NB4 (cell line): ENCODE results near the gene TUBA1C.

ENCODE experiments used
- MYC ChIP-seq: IDR thresholded peaks from 2 replicates; pipeline ENCODE4 v1.6.1; 2011; ENCODE audit warnings: low read depth, low read length
- POLR2A ChIP-seq: IDR thresholded peaks from 2 replicates; pipeline ENCODE4 v1.6.1; 2011; ENCODE audit warnings: mild to moderate bottlenecking; ENCODE audit not compliant: insufficient read length; ENCODE audit errors: extremely low read depth
- TF ChIP-seq, protein P1 (sequence below): IDR thresholded peaks from one replicate; pipeline ENCODE4 v1.5.1; 2012; ENCODE audit warnings: low read depth, low read length
- TF ChIP-seq, protein P2 (sequence below): IDR thresholded peaks from 2 replicates; pipeline ENCODE4 v1.6.1; 2011; ENCODE audit warnings: low read depth, low read length

DNA sequence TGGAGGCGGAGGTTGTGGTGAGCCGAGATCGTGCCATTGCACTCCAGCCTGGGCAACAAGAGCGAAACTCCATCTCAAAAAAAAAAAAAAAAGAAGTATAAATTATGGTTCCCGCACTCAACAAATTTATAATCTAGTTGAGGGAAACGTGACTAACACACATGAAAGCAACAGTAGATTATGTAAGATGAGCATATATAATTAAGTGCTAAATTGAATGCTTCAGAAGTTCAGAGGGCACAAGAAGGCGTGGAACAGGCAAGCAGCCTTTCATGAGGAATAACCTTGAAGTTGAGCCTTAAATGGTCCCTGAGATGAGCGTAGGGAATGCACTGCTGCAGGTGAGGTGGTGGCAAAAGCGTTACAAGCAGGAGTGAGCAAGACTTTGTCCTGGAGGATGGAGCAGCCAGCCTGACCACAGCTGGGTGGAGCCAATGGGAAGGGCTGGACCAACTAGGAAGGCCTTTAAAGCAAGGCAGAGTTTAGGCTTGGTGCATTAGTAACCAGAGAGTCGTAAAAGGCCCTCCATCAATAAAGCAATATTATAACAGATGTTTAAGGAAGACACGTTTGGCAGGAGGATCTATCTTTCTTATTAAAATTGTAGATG lies 45.4 kb upstream of the TUBA1C start:
- TF ChIP-seq POLR2A, result no peak
- TF ChIP-seq, protein P1, sequence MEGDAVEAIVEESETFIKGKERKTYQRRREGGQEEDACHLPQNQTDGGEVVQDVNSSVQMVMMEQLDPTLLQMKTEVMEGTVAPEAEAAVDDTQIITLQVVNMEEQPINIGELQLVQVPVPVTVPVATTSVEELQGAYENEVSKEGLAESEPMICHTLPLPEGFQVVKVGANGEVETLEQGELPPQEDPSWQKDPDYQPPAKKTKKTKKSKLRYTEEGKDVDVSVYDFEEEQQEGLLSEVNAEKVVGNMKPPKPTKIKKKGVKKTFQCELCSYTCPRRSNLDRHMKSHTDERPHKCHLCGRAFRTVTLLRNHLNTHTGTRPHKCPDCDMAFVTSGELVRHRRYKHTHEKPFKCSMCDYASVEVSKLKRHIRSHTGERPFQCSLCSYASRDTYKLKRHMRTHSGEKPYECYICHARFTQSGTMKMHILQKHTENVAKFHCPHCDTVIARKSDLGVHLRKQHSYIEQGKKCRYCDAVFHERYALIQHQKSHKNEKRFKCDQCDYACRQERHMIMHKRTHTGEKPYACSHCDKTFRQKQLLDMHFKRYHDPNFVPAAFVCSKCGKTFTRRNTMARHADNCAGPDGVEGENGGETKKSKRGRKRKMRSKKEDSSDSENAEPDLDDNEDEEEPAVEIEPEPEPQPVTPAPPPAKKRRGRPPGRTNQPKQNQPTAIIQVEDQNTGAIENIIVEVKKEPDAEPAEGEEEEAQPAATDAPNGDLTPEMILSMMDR, result no peak
- TF ChIP-seq, protein P2, sequence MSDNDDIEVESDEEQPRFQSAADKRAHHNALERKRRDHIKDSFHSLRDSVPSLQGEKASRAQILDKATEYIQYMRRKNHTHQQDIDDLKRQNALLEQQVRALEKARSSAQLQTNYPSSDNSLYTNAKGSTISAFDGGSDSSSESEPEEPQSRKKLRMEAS, result no peak
- no peak for TF ChIP-seq MYC
